Heart left ventricle (tissue), 13 donors: ENCODE data around the gene DPY19L2.
"Not testable (repeated sequence)": the region's sequence is repeated elsewhere in the genome, so short reads cannot be mapped to it uniquely, and the experiment has no call there.

Experiments used
- CTCF ChIP-seq, 12 donors: fragments of 200-600 bp; sonication (generic) in 4 of 12; IDR thresholded peaks; one replicate each; pipeline versions ENCODE4 v1.5.0 to v1.8.0; 2018 to 2022; ENCODE audit warnings: antibody characterized with exemption in 12 of 12, mild to moderate bottlenecking in 5 of 12
- POLR2A ChIP-seq, 2 donors: fragments of 450-650 bp; IDR thresholded peaks; one replicate each; pipeline ENCODE4 v1.6.1; 2017; ENCODE audit warnings: antibody characterized with exemption in 2 of 2, mild to moderate bottlenecking in 2 of 2, moderate library complexity in 2 of 2
- donor health status: ischemic (EF 13 %, LVEDD 7.1; RV severe dilation, severe dysfunction).
- donor health status: DM: no; HTN: yes; CAD: no.
- donor health status: DM: no; HTN: no; CAD: no.
- donor health status: ischemic (EF 25% LVEDD 6.9; RV normal size, moderate dysfunction).
- donor health status: ischemic (EF 25% LVEDD 5.7; RV mildly dilated, moderate dysfunction).
- donor health status: ischemic (EF 35%, LVEDD 5.7; RV mildly dilated, moderate dysfunction).
- donor health status: nonischemic (EF 11% LVEDD 7.7; RV severe dilation, severe dysfunction).
- donor health status: DM: yes; HTN: yes; CAD: no.
- donor health status: PGD.
- donor health status: ischemic (EF 29% LVEDD 5.4; RV normal size, mild dysfunction).
- donor health status: nonischemic (EF 23%, LVEDD 6.1; RV moderate dilation, normal function).

GRCh38 chr12:63649517-63649916 is 18.8 kb downstream of the DPY19L2 start:
- TF ChIP-seq CTCF, POLR2A (IDR thresholded peaks at IDR 0.05): not testable (repeated sequence)
